ENCODE results near the gene ETS1.

DNA sequence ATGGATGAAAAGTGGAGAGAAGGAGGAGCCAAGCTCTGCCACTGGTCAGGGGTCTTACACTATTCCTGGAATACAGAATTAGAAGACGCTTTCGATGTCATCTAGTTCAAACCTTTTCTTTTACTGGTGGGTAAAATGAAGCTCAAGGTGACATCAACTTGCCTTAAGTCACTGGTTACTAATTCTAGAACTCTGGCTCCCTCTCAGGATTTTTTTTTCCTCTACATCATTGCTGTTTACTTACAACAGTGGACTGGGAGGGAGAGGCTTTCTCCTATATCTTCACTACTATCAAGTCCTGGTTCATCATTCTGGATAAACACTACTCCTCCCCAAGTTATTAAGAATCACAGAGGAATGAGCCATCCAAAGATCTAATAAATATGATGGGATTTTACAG is 82.9 kb downstream of the ETS1 start:
- TF ChIP-seq CTCF (IDR thresholded peaks at IDR 0.05) (no peak), POLR2A (IDR thresholded peaks at IDR 0.05) (no peak)

All from Peyer's patch (tissue), 4 donors.